Smooth muscle cell (in vitro differentiated cells): ENCODE data around the gene S100A6. TPM values are rescaled to one million over a fixed set of nuclear protein-coding genes. Genes with fewer than 3 reads are reported as not detected.
"Not testable (repeated sequence)": the region's sequence is repeated elsewhere in the genome, so short reads cannot be mapped to it uniquely, and the experiment has no call there.

Experiments
- DNase-seq: peaks from one replicate; lab custom pipeline; 2025; ENCODE audit not compliant: unreplicated experiment; lab: John Stamatoyannopoulos, UW
- H2AFZ ChIP-seq: fragments of 200-600 bp; sonication (generic); 2 replicates; pipeline ENCODE4 v1.6.0; 2016; ENCODE audit warnings: antibody characterized with exemption, low read depth, mild to moderate bottlenecking
- H3F3A ChIP-seq: fragments of 200-600 bp; sonication (generic); 2 replicates; pipeline ENCODE4 v1.6.0; 2017; ENCODE audit warnings: antibody characterized with exemption, low read depth
- H3K27ac ChIP-seq: fragments of 200-600 bp; sonication (generic); 2 replicates; pipeline ENCODE4 v1.5.1; 2016; ENCODE audit warnings: low read depth, mild to moderate bottlenecking
- H3K27me3 ChIP-seq: fragments of 200-600 bp; sonication (generic); 2 replicates; pipeline ENCODE4 v1.6.1; 2016; ENCODE audit warnings: low read depth, mild to moderate bottlenecking
- H3K36me3 ChIP-seq: fragments of 200-600 bp; sonication (generic); 2 replicates; pipeline ENCODE4 v1.5.1; 2016; ENCODE audit warnings: low read depth
- H3K4me1 ChIP-seq: fragments of 200-600 bp; sonication (generic); 2 replicates; pipeline ENCODE4 v1.5.1; 2016; ENCODE audit warnings: low read depth
- H3K4me2 ChIP-seq: fragments of 200-600 bp; sonication (generic); 2 replicates; pipeline ENCODE4 v1.6.0; 2016; ENCODE audit warnings: mild to moderate bottlenecking
- H3K4me3 ChIP-seq: fragments of 200-600 bp; sonication (generic); 2 replicates; pipeline ENCODE4 v1.5.1; 2016; ENCODE audit warnings: mild to moderate bottlenecking
- H3K79me2 ChIP-seq: fragments of 200-600 bp; sonication (generic); 2 replicates; pipeline ENCODE4 v1.6.0; 2016; ENCODE audit warnings: low read depth, mild to moderate bottlenecking
- H3K9ac ChIP-seq: fragments of 200-600 bp; sonication (generic); 2 replicates; pipeline ENCODE4 v1.6.0; 2016; ENCODE audit warnings: low read depth
- H3K9me3 ChIP-seq: fragments of 200-600 bp; sonication (generic); replicated peaks from 2 replicates; pipeline ENCODE4 v1.5.1; 2016; ENCODE audit warnings: low read depth
- H4K20me1 ChIP-seq: fragments of 200-600 bp; sonication (generic); 2 replicates; pipeline ENCODE4 v1.6.0; 2016; ENCODE audit warnings: low read depth
- CTCF ChIP-seq: fragments of 200-600 bp; sonication (generic); IDR thresholded peaks from 2 replicates; pipeline ENCODE4 v1.5.1; 2017; ENCODE audit warnings: borderline replicate concordance, mild to moderate bottlenecking, antibody characterized with exemption; ENCODE audit not compliant: insufficient read depth, poor library complexity, severe bottlenecking
- WGBS: methylation state at CpG from one replicate; pipeline ENCODE4 v1.1.7; 2016; ENCODE audit warnings: low lambda C conversion rate; 5-methylcytosine and 5-hydroxymethylcytosine counted together
- polyA plus RNA-seq: library from polyadenylated mRNA; unstranded; fragments of >200 nt; fragmentation: Nextera tagmentation; extraction: Ambion mirVana; gene quantifications from 2 replicates; pipeline ENCODE4 v1.2.1, GENCODE V29; 2016
- total RNA-seq: library from RNA; depleted of rRNA; stranded (reverse); fragments of >200 nt; gene quantifications from 2 replicates; pipeline ENCODE4 v1.2.3, GENCODE V29; 2014

The S100A6 gene
- total and polyA plus RNA-seq, 2 experiments from 2014 or later: 499 to 1,358 TPM

- H3K4me1 ChIP-seq: no peaks in the 10 kb centered on the region
- H3K4me2 ChIP-seq: no peak overlapping the region
Observed at GRCh38 chr1:153520818-153521476, 14.8 kb downstream of the S100A6 start.

GRCh38 chr1:153520137-153520691, 15.6 kb downstream of the S100A6 start:
- H3K79me2 ChIP-seq, H3K9me3 ChIP-seq, H3K27ac ChIP-seq, H3K4me3 ChIP-seq, H4K20me1 ChIP-seq, DNase-seq, H3K4me1 ChIP-seq, H3F3A ChIP-seq, H3K4me2 ChIP-seq, H3K9ac ChIP-seq, H3K27me3 ChIP-seq, H2AFZ ChIP-seq, H3K36me3 ChIP-seq: not testable (repeated sequence)
- 67% methylated on average over 5 of the region's 5 CpGs for WGBS

More at GRCh38 chr1:153520818-153521476, 14.8 kb downstream of the S100A6 start:
- H3F3A ChIP-seq: no peaks in the 10 kb centered on the region
- H2AFZ ChIP-seq: no peak overlapping the region
- WGBS: 64% methylated on average over 4 of the region's 4 CpGs
- no peak overlapping the region for H3K9ac ChIP-seq
- no peaks in the 10 kb centered on the region for H3K27me3 ChIP-seq
- H3K36me3 ChIP-seq: no peaks in the 10 kb centered on the region
- H3K4me3 ChIP-seq: no peak overlapping the region
- no peak for TF ChIP-seq CTCF
- DNase-seq: no peak
- H3K9me3 ChIP-seq: no peaks in the 10 kb centered on the region
- H4K20me1 ChIP-seq: no peaks in the 10 kb centered on the region
- H3K27ac ChIP-seq: no peak overlapping the region
- no peaks in the 10 kb centered on the region for H3K79me2 ChIP-seq

GRCh38 chr1:153519242-153519641, 16.5 kb downstream of the S100A6 start:
- WGBS: 85% methylated on average over 3 of the region's 3 CpGs
- Histone ChIP-seq H3K36me3 (no peaks in the 10 kb centered on the region), H3K27ac (no peak overlapping the region)

More at GRCh38 chr1:153519242-153519641, 16.5 kb downstream of the S100A6 start:
- Histone ChIP-seq H3F3A (no peaks in the 10 kb centered on the region), H3K79me2 (no peaks in the 10 kb centered on the region), H3K4me3 (no peak overlapping the region), H2AFZ (no peak overlapping the region), H3K27me3 (no peaks in the 10 kb centered on the region), H3K4me1 (no peaks in the 10 kb centered on the region), H4K20me1 (no peaks in the 10 kb centered on the region), H3K9me3 (no peaks in the 10 kb centered on the region), H3K9ac (no peak overlapping the region), H3K4me2 (no peak overlapping the region)
- TF ChIP-seq CTCF: no peak
- no peak for DNase-seq
